Measurements from ENCODE around the gene HS6ST2. TPM values are rescaled to one million over a fixed set of nuclear protein-coding genes. Genes with fewer than 3 reads are reported as not detected.

The HS6ST2 gene
- total and polyA plus RNA-seq, 10 of the 15 experiments (the other 5 are each of a cell fraction or from before 2014, with no cell fraction given) = not detected

GRCh38 chrX:132704769-132705168 is 253.7 kb downstream of the HS6ST2 start (continued):
- TF ChIP-seq ZNF687 (IDR thresholded peaks at IDR 0.05) (no peak), SMAD1 (IDR thresholded peaks at IDR 0.05; ENCODE audit: low read depth, partially characterized antibody) (no peak), ZNF274 (IDR thresholded peaks at IDR 0.05; ENCODE audit: insufficient read depth, insufficient read length) (no peak), SMARCA5 (IDR thresholded peaks at IDR 0.05) (no peak), E2F8 (IDR thresholded peaks at IDR 0.05; ENCODE audit: low read depth, partially characterized antibody) (no peak), RUNX3 (IDR thresholded peaks at IDR 0.05; ENCODE audit: low read length) (no peak), CREM (IDR thresholded peaks at IDR 0.05; ENCODE audit: low read depth) (no peak)

All from GM12878 (cell line).